Testis (tissue), 2 donors: Measurements from ENCODE around the gene NUDT14.

Source experiments
- POLR2A ChIP-seq: fragments of 450-650 bp; IDR thresholded peaks from one replicate; pipeline ENCODE4 v1.6.1; 2017; ENCODE audit warnings: antibody characterized with exemption, mild to moderate bottlenecking, moderate library complexity
- TF ChIP-seq, protein P1 (sequence below), 3 experiments: fragments of 450-650 bp in 2 of 3; fragments of 200-600 bp in 1 of 3; sonication (generic) in 1 of 3; IDR thresholded peaks; one replicate each; pipeline ENCODE4 v1.5.1; 2016 to 2019; ENCODE audit warnings: antibody characterized with exemption in 3 of 3, mild to moderate bottlenecking in 2 of 3, moderate library complexity in 1 of 3

DNA sequence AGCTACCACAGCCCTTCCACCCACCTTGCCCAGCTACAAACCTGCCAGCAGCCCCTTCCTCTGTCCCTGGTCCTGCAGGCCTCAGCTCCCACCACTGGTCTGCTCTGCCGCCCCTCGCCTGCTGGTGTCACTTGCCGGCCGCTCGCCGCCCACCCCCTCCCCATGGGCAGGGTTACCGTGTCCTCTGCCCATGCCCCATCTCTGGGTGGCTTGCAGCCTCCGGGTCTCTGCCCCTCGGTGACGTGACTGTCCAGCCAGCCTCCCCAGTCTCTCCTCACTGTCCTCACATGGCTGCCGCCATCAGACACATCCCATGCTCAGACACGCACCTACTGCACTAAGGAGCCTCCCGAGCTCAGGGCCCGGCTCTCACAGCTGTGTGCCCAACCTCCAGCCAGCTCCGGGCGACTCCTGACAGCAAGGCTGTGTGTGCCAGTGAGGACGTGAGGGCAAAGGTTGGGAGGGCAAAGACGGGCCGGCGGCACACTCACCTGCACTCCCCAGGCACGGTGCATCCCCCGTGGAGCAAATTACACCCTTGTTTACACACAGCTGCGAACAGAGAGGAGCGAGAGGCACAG lies 26.0 kb downstream of the NUDT14 start:
- TF ChIP-seq POLR2A = no peak
- TF ChIP-seq, protein P1, sequence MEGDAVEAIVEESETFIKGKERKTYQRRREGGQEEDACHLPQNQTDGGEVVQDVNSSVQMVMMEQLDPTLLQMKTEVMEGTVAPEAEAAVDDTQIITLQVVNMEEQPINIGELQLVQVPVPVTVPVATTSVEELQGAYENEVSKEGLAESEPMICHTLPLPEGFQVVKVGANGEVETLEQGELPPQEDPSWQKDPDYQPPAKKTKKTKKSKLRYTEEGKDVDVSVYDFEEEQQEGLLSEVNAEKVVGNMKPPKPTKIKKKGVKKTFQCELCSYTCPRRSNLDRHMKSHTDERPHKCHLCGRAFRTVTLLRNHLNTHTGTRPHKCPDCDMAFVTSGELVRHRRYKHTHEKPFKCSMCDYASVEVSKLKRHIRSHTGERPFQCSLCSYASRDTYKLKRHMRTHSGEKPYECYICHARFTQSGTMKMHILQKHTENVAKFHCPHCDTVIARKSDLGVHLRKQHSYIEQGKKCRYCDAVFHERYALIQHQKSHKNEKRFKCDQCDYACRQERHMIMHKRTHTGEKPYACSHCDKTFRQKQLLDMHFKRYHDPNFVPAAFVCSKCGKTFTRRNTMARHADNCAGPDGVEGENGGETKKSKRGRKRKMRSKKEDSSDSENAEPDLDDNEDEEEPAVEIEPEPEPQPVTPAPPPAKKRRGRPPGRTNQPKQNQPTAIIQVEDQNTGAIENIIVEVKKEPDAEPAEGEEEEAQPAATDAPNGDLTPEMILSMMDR (IDR thresholded peaks at IDR 0.05) = no peak
